AG04449 (cell line): ENCODE data around the gene MAP2K7.

Experiments
- CTCF ChIA-PET: fragments of 350-600 bp; formaldehyde crosslinking; extraction: SDS; loops from one replicate; lab custom pipeline; 2021; ENCODE audit warnings: antibody characterized with exemption; lab: Yijun Ruan, JAX
- POLR2A ChIA-PET: fragments of 400-600, 350-600 bp; formaldehyde crosslinking; extraction: SDS; loops from one replicate; lab custom pipeline; 2020; ENCODE audit warnings: antibody characterized with exemption, inconsistent platforms; lab: Yijun Ruan, JAX
- DNase-seq: peaks from one replicate; pipeline ENCODE4 v3.0.0-alpha.2; 2010; ENCODE audit warnings: low read depth, low spot score
- H3K4me3 ChIP-seq: 2 replicates; pipeline ENCODE4 v1.5.1; 2011; ENCODE audit warnings: low read depth, mild to moderate bottlenecking, control low read depth, low read length
- CTCF ChIP-seq: IDR thresholded peaks from one replicate; pipeline ENCODE4 v1.5.1; 2011; ENCODE audit warnings: mild to moderate bottlenecking, moderate library complexity, low read length, control low read depth, inconsistent platforms; ENCODE audit not compliant: insufficient read depth; ENCODE audit errors: missing control alignments

MAP2K7 gene

GRCh38 chr19:7881910-7882309, 21.8 kb upstream of the MAP2K7 start:
- POLR2A ChIA-PET: interaction anchor here (0.6 kb wide), 1 partner anchor 645 kb away, joined by 3 read pairs; no protein-coding TSS in a partner anchor
- no peak for DNase-seq
- H3K4me3 ChIP-seq: no peak overlapping the region
- CTCF ChIA-PET: interaction anchor here (1.7 to 2.7 kb wide), 2 partner anchors 13 to 62 kb away, joined by 6 to 16 read pairs; partner anchors contain the start of gene TIMM44
- no peak for TF ChIP-seq CTCF

- ChIA-PET CTCF (interaction anchor here (0.9 to 2.7 kb wide), 3 partner anchors 14 to 19 kb away, joined by 3 to 16 read pairs (median 7); no protein-coding TSS in a partner anchor), POLR2A (no interaction called here)
- DNase-seq: no peak
- no peak overlapping the region for H3K4me3 ChIP-seq
- TF ChIP-seq CTCF: no peak
Observed at GRCh38 chr19:7883105-7883504, 20.6 kb upstream of the MAP2K7 start.

- TF ChIP-seq CTCF: no peak
- DNase-seq: no peak
- no peak overlapping the region for H3K4me3 ChIP-seq
- CTCF ChIA-PET: interaction anchor here (0.9 to 1.0 kb wide), 2 partner anchors 15 to 20 kb away, joined by 3 to 7 read pairs; no protein-coding TSS in a partner anchor
- POLR2A ChIA-PET: interaction anchor here (1.0 kb wide), 1 partner anchor 36 kb away, joined by 3 read pairs; the partner anchor contains the start of gene SNAPC2
Observed at GRCh38 chr19:7883796-7884570, 19.7 kb upstream of the MAP2K7 start.

- no peak overlapping the region for H3K4me3 ChIP-seq
- ChIA-PET CTCF (interaction anchor here (1.0 to 2.8 kb wide), 2 partner anchors 16 to 18 kb away, joined by 4 to 13 read pairs; partner anchors contain the start of gene MAP2K7), POLR2A (no interaction called here)
- no peak for TF ChIP-seq CTCF
- no peak for DNase-seq
Observed at GRCh38 chr19:7885818-7886217, 17.9 kb upstream of the MAP2K7 start.

- CTCF ChIA-PET: interaction anchor here (1.1 to 2.8 kb wide), 6 partner anchors 14 to 34 kb away, joined by 3 to 13 read pairs (median 5); partner anchors contain the start of gene MAP2K7
- POLR2A ChIA-PET: interaction anchor here (1.2 to 1.3 kb wide), 3 partner anchors 11 to 33 kb away, joined by 3 to 7 read pairs (median 4); partner anchors contain the start of gene MAP2K7
- no peak for DNase-seq
- no peak for TF ChIP-seq CTCF
- peak overlapping the region; percentile 83; the same call in 1 of the 2 replicates for H3K4me3 ChIP-seq
Observed at GRCh38 chr19:7887408-7888144, 16.1 kb upstream of the MAP2K7 start.
